Subcutaneous abdominal adipose tissue (tissue), 5 donors: Measurements from ENCODE around the gene ASMTL.

Experiments
- H3K27ac ChIP-seq: one replicate; pipeline ENCODE4 v1.7.0; 2013; ENCODE audit warnings: low read depth, mild to moderate bottlenecking, inconsistent platforms, low read length, moderate library complexity
- H3K27me3 ChIP-seq, 5 donors: one replicate each; pipeline ENCODE4 v1.7.0; 2013; ENCODE audit warnings: low read length in 5 of 5, inconsistent platforms in 1 of 5; ENCODE audit not compliant: control insufficient read depth in 5 of 5, insufficient read depth in 4 of 5
- H3K36me3 ChIP-seq, 5 donors: one replicate each; pipeline ENCODE4 v1.7.0; 2013; ENCODE audit warnings: low read length in 5 of 5; ENCODE audit not compliant: control insufficient read depth in 5 of 5, insufficient read depth in 5 of 5
- H3K4me1 ChIP-seq, 5 donors: one replicate each; pipeline ENCODE4 v1.7.0; 2013; ENCODE audit warnings: low read length in 5 of 5, mild to moderate bottlenecking in 3 of 5, moderate library complexity in 1 of 5; ENCODE audit not compliant: control insufficient read depth in 5 of 5, insufficient read depth in 5 of 5
- H3K4me3 ChIP-seq, 5 donors: one replicate each; pipeline ENCODE4 v1.7.0; 2013; ENCODE audit warnings: low read length in 5 of 5, low read depth in 1 of 5
- H3K9ac ChIP-seq, 5 donors: one replicate each; pipeline ENCODE4 v1.7.0; 2013; ENCODE audit warnings: low read length in 5 of 5, mild to moderate bottlenecking in 4 of 5, moderate library complexity in 3 of 5
- H3K9me3 ChIP-seq, 5 donors: one replicate each; pipeline ENCODE4 v1.7.0; 2013; ENCODE audit warnings: low read length in 5 of 5; ENCODE audit not compliant: control insufficient read depth in 5 of 5
- donor health status: healthy.
- donor health status: healthy.
- donor health status: healthy.
- donor health status: healthy.
- donor health status: healthy.

Gene ASMTL

DNA sequence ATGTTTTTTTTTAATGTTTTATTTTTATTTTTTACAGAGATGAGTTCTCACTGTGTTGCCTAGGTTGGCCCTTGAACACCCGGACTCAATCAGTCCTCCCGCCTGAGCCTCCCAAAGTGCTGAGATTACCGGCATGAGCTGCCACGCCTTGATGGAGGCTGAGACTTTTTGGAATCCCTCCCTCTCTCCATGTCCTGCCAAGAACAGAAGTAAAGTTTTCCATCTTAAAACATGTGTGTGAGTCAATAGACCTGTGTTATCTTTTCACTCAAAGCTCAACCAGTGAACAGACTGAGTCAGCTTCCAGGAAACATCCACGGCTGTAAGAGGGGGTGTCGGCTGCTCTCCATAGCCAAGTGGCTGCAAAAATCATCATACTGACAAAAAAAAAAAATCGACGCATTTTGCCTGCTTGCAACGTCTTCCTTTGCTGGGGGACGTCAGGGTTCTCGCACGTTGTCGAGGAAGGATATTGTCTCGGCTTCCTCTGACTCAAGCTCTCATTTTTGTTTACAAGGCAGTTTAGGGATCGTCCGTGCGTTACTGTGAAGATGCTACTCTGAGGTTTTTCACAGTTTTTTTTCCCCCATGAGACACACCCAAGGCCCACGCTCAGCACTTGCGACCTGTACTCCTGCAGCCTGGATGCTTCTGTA, 10.0 kb upstream of the ASMTL start:
- no peaks in the 10 kb centered on the region for H3K9me3 ChIP-seq
- H3K9ac ChIP-seq: no peak overlapping the region
- peaks cover 0 to 7% (median 0%) of the 10 kb centered on the region in 5 donors for H3K36me3 ChIP-seq
- peak overlapping the region; percentile 17 for H3K27ac ChIP-seq
- H3K4me1 ChIP-seq: peaks cover 0 to 20% (median 3%) of the 10 kb centered on the region in 5 donors
- H3K27me3 ChIP-seq: peaks cover 11 to 24% (median 15%) of the 10 kb centered on the region in 5 donors
- H3K4me3 ChIP-seq: no peak overlapping the region

DNA sequence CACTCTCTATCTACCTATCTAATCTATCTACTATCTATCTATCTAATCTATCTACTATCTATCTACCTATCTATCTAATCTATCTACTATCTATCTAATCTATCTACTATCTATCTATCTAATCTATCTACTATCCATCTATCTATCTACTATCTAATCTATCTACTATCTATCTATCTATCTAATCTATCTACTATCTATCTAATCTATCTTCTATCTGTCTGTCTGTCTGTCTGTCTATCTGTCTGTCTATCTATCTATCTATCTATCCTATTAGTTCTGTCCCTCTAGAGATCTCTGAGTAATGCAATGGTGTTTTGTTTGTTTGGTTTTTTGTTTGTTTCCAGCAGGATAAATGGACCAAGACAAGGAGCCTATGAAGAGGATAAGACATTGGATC, 9.4 kb upstream of the ASMTL start:
- no peak overlapping the region for H3K27ac ChIP-seq
- peaks cover 0 to 20% (median 3%) of the 10 kb centered on the region in 5 donors for H3K4me1 ChIP-seq

DNA sequence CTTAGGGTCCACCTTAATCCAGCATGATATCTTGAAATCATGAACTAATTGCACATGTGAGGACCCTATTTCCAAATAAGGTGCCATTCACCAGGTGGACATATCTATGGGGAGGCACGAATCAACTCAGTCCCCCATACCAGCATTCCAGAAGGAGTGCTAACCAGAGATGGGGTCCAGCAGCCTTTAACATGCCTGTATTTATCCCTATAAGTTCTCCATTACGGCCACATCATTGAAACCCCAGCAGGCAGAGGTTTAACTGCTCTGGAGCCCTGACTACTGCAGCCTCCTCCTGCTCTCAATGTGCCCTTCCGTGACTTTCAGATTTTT, 3.2 kb upstream of the ASMTL start:
- H3K9me3 ChIP-seq: no peaks in the 10 kb centered on the region
- no peak overlapping the region for H3K4me3 ChIP-seq
- no peak overlapping the region for H3K27ac ChIP-seq
- no peaks in the 10 kb centered on the region for H3K27me3 ChIP-seq
- peaks cover 0 to 22% (median 19%) of the 10 kb centered on the region in 5 donors for H3K4me1 ChIP-seq
- no peaks in the 10 kb centered on the region for H3K36me3 ChIP-seq
- H3K9ac ChIP-seq: no peak overlapping the region

More for the DNA sequence above, 9.4 kb upstream of the ASMTL start:
- Histone ChIP-seq H3K36me3 (peaks cover 0 to 7% (median 0%) of the 10 kb centered on the region in 5 donors), H3K4me3 (no peak overlapping the region), H3K9ac (no peak overlapping the region), H3K27me3 (peaks cover 11 to 24% (median 15%) of the 10 kb centered on the region in 5 donors), H3K9me3 (no peaks in the 10 kb centered on the region)

DNA sequence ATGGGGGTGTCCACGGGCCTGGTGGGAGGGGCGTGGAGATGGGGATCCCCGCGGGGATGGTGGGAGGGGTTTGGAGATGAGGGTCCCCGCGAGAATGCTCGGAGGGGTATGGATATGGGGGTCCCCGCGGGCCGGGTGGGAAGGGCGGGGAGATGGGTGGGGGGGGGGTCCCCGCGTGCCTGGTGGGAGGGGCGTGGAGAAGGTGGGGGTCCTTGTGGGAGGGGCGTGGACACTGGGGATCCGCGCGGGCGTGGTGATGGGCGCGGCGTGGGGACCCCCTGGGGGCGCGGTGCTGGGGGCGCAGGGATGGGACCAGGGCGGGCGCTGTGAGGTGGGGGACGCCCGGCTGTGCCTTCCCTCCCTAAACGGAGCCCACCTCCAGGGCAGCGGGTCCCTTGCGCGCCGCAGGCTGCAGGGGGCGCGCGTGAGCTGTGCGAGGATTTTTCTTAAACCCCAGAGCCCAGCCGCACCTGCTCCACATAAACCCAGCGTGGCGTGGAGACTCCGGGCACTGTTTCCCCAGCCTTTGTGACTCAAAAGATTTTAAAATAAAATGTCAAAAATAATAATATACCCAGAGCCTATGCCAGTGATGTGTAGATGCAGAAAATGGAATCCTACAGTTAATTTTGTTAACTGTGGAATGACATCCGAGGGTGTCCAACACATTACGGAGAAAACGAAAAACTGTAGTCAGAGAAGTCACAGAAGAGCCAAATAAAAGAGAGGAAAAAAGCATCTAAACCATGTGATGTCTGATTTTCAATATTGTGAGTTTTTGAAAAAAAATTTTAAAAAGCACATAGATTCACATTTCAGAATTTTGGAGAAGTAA, 1.5 kb upstream of the ASMTL start:
- Histone ChIP-seq H3K27ac (no peak overlapping the region), H3K4me1 (peaks cover 0 to 24% (median 19%) of the 10 kb centered on the region in 5 donors), H3K9ac (no peak overlapping the region), H3K9me3 (no peaks in the 10 kb centered on the region), H3K4me3 (peak overlapping the region in 4 of 5 donors; percentile 11 to 60 (median 38)), H3K36me3 (no peaks in the 10 kb centered on the region), H3K27me3 (no peaks in the 10 kb centered on the region)

DNA sequence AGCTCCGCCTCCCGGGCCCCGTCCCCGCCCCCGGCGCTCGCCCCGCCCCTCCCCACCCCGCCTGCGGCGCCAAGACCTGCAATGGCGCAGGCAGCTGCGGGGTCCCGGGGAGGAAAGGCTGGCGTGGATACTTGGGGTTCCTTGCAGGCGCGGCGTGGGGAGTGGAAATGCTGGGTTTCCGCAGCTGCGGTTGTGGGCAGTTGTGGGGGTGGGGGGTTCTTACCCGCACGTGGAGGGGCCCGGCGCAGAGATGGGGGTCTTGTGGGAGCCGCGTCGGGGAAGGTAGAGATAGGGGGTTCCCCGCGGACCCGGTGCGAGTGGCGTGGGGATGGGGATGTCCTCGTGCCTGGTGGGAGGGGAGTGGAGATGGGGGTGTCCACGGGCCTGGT, 680 bp upstream of the ASMTL start:
- peaks cover 0 to 24% (median 19%) of the 10 kb centered on the region in 5 donors for H3K4me1 ChIP-seq
- H3K9ac ChIP-seq: peak overlapping the region in 1 of 5 donors; percentile 43
- H3K4me3 ChIP-seq: peak overlapping the region; percentile 22 to 76 (median 65)
- no peaks in the 10 kb centered on the region for H3K27me3 ChIP-seq
- peak overlapping the region; percentile 69 for H3K27ac ChIP-seq
- H3K36me3 ChIP-seq: peaks cover 0 to under 1% (median 0%) of the 10 kb centered on the region in 5 donors
- peaks cover 0 to 3% (median 0%) of the 10 kb centered on the region in 5 donors for H3K9me3 ChIP-seq

DNA sequence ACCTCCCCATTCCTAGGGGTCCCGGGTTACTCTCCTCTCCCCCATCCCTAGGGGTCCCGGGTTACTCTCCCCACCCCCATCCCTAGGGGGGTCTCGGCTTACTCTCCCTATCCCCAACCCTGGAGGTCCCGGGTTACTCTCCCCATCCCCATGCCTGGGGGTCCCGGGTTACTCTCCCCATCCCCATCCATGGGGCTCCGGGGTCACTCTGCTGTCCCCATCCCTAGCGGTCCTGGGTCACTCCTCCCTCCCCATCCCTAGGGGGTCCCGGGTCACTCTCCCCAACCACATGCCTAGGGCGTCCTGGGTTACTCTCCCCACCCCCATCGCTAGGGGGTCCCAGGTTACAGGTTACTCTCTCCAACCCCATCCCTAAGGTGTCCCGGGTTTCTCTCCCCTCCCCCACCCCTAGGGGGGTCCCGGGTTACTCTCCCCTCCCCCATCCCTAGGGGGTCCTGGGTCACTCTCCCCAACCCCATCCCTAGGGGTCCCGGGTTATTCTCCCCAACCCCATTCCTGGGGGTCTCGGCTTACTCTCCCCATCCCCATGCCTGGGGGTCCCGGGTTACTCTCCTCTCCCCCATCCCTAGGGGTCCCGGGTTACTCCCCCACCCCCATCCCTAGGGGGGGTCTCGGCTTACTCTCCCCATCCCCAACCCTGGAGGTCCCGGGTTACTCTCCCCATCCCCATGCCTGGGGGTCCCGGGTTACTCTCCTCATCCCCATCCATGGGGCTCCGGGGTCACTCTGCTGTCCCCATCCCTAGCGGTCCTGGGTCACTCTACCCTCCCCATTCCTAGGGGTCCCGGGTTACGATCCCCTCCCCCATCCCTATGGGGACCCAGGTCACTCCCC, 821 bp downstream of the ASMTL start:
- H3K27me3 ChIP-seq: no peaks in the 10 kb centered on the region
- H3K9me3 ChIP-seq: peaks cover 0 to 5% (median 0%) of the 10 kb centered on the region in 5 donors
- peak overlapping the region in 4 of 5 donors; percentile 76 to 79 (median 77) for H3K9ac ChIP-seq
- peak overlapping the region; percentile 76 to 92 (median 86) for H3K4me3 ChIP-seq
- H3K36me3 ChIP-seq: peaks cover 0 to 2% (median 0%) of the 10 kb centered on the region in 5 donors
- H3K27ac ChIP-seq: peak overlapping the region; percentile 57
- H3K4me1 ChIP-seq: peaks cover 0 to 24% (median 19%) of the 10 kb centered on the region in 5 donors

DNA sequence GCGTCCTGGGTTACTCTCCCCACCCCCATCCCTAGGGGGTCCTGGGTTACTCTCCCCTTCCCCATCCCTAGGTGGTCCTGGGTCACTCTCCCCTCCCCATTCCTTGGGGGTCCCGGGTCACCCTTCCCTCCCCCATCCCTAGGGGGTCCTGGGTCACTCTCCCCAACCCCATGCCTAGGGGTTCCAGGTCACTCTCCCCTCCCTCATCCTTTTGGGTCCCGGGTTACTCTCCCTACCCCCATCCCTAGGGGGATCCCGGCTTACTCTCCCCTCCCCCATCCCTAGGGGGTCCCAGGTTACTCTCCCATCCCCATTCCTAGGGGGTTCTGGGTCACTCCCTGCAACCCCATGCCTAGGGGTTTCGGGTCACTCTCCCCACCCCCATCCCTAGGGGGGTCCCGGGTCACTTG, 1.5 kb downstream of the ASMTL start:
- peaks cover 0 to 24% (median 19%) of the 10 kb centered on the region in 5 donors for H3K4me1 ChIP-seq
- no peak overlapping the region for H3K4me3 ChIP-seq
- H3K27me3 ChIP-seq: no peaks in the 10 kb centered on the region
- H3K9ac ChIP-seq: peak overlapping the region in 1 of 5 donors; percentile 78
- H3K9me3 ChIP-seq: peaks cover 0 to 5% (median 0%) of the 10 kb centered on the region in 5 donors
- H3K27ac ChIP-seq: no peak overlapping the region
- H3K36me3 ChIP-seq: peaks cover 0 to 2% (median 0%) of the 10 kb centered on the region in 5 donors

DNA sequence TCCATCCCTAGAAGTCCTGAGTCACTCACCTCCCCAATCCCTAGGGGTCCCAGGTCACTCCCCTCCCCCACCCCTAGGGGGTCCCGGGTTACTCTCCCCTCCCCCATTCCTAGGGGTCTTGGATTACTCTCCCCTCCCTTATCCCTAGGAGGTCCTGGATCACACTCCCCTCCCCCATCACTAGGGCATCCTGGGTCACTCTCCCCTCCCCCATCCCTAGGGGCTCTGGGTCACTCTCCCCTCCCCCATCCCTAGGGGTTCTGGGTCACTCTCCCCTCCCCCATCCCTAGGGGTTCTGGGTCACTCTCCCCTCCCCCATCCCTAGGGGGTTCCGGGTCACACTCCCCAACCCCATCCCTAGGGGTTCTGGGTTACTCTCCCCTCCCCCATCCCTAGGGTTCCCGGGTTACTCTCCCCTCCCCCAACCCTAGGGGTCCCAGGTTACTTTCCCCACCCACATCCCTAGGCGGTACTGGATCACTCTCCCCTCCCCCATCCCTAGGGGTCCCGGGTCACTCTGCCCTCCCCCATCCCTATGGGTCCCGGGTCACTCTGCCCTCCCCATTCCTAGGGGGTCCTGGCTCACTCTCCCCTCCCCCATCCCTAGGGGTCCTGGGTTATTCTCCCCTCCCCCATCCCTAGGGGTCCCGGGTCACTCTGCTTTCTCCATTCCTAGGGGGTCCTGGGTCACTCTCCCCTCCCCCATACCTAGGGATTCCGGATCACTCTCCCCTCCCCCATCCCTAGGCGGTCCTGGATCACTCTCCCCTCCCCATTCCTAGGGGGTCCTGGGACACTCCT, 2.1 kb downstream of the ASMTL start:
- Histone ChIP-seq H3K27me3 (no peaks in the 10 kb centered on the region), H3K4me3 (no peak overlapping the region)

DNA sequence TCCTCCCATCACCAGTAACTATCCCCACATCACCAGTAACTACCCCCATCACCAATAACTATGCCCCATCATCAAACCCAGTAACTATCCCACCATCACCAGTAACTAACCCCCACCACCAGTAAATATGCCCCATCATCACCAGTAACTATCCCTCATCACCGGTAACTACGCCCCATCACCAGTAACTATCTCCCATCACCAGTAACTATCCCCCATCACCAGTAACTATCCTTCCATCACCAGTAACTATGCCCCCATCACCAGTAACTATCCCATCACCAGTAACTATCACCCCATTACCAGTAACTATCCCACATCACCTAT, 2.9 kb downstream of the ASMTL start:
- Histone ChIP-seq H3K27ac (no peak overlapping the region), H3K9ac (no peak overlapping the region), H3K27me3 (no peaks in the 10 kb centered on the region), H3K4me1 (peaks cover 0 to 24% (median 19%) of the 10 kb centered on the region in 5 donors), H3K9me3 (peaks cover 0 to 5% (median 0%) of the 10 kb centered on the region in 5 donors), H3K4me3 (no peak overlapping the region), H3K36me3 (peaks cover 0 to 2% (median 0%) of the 10 kb centered on the region in 5 donors)

More for the DNA sequence above, 2.1 kb downstream of the ASMTL start:
- Histone ChIP-seq H3K4me1 (peaks cover 0 to 24% (median 19%) of the 10 kb centered on the region in 5 donors), H3K9me3 (peaks cover 0 to 5% (median 0%) of the 10 kb centered on the region in 5 donors), H3K36me3 (peaks cover 0 to 2% (median 0%) of the 10 kb centered on the region in 5 donors), H3K9ac (no peak overlapping the region), H3K27ac (no peak overlapping the region)
